ENCODE data around the gene GATAD2A. TPM values are rescaled to one million over a fixed set of nuclear protein-coding genes. Genes with fewer than 3 reads are reported as not detected.

Gene GATAD2A
- total and polyA plus RNA-seq, 9 of the 15 experiments (the other 6 are each of a cell fraction or from before 2014, with no cell fraction given): 2.4 to 226 (median 44.2) TPM

GRCh38 chr19:19385131-19385895 lies 20.2 kb upstream of the GATAD2A start:
- H3K27ac ChIP-seq (ENCODE audit: extremely low read depth, low read depth, low read length): peak overlapping the region; percentile 97
- peak overlapping the region; percentile 81 for H3K4me2 ChIP-seq (ENCODE audit: insufficient read depth, low read length)
- ATAC-seq (peak; percentile 93), FAIRE-seq (peak; percentile 90), DNase-seq (ENCODE audit: extremely low read depth in 1 of 4, low spot score in 3 of 4) (peak; percentile 95 to 100 (median 96))
- ChIA-PET POLR2A (interaction anchor here (0.6 to 1.6 kb wide), 15 partner anchors 10 to 1635 kb away, joined by 3 to 17 read pairs (median 3); partner anchors contain the start of gene GATAD2A), CTCF (ENCODE audit: low intra/inter-chr PET ratio) (no interaction called here)
- peak overlapping the region; percentile 95 to 98 for H3K9ac ChIP-seq (ENCODE audit: insufficient read depth in 1 of 2, low read depth in 2 of 2, low read length in 2 of 2)
- peak overlapping the region; percentile 96 for H3K4me3 ChIP-seq
- H3K4me1 ChIP-seq (replicated peaks in 1 of 2; ENCODE audit: control insufficient read depth in 2 of 2, insufficient read depth in 2 of 2, low read length in 2 of 2): peaks cover 28 to 31% of the 10 kb centered on the region in 2 experiments; a peak in 4 of 5 replicates
- no TSS peak for BruUV-seq (replicated peaks)
- H3K9me1 ChIP-seq (ENCODE audit: control insufficient read depth, insufficient read depth, low read length): no peaks in the 10 kb centered on the region
- no peaks in the 10 kb centered on the region for H4K20me1 ChIP-seq (replicated peaks; ENCODE audit: control insufficient read depth, insufficient read depth, low read length)
- H3K27me3 ChIP-seq (ENCODE audit: control insufficient read depth in 2 of 2, insufficient read depth in 2 of 2, low read length in 2 of 2): no peaks in the 10 kb centered on the region
- no peaks in the 10 kb centered on the region for H3K9me3 ChIP-seq (replicated peaks; ENCODE audit: control insufficient read depth, insufficient read depth, low read depth, low read length)
- peaks cover 56% of the 10 kb centered on the region for H3K79me2 ChIP-seq (ENCODE audit: control insufficient read depth, insufficient read depth, low read length)
- in situ Hi-C loops (cut with MboI) (no loop called here), intact Hi-C loops (cut with micrococcal nuclease) (loop anchor here (2.0 to 5.0 kb wide), 2 partner anchors 19 to 102 kb away; partner anchors contain the start of gene GATAD2A)
- H3K36me3 ChIP-seq (ENCODE audit: control insufficient read depth, insufficient read depth, low read length): peaks cover 13% of the 10 kb centered on the region; the same call in 2 of the 3 replicates
- H2AFZ ChIP-seq (ENCODE audit: low read depth, low read length): peak overlapping the region; percentile 61
- WGBS (ENCODE audit: insufficient coverage, low coverage, missing lambda C conversion rate): 1% methylated on average over 64 of the region's 75 CpGs
- TF ChIP-seq ZBTB9 (CRISPR knock-in tag; IDR thresholded peaks at IDR 0.05) (peak; percentile 89), ARID3B (CRISPR knock-in tag; IDR thresholded peaks at IDR 0.05; ENCODE audit: borderline replicate concordance) (peak; percentile 82; the same call in 1 of the 2 replicates), ELF4 (CRISPR knock-in tag; IDR thresholded peaks at IDR 0.05) (peak; percentile 98), RBM22 (IDR thresholded peaks at IDR 0.05; ENCODE audit: low read depth, low read length, poor library complexity, severe bottlenecking) (no peak), CTCF (IDR thresholded peaks at IDR 0.05 in 2 of 3, conservative IDR thresholded peaks at IDR 0.05 in 1 of 3; ENCODE audit: insufficient read depth in 2 of 3, low read depth in 1 of 3, low read length in 3 of 3) (peak in 2 of 3 experiments; percentile 25 to 38; a peak in 3 of 6 replicates), ZNF41 (CRISPR knock-in tag; conservative IDR thresholded peaks at IDR 0.05) (0 out of 2 replicates have a peak, but pooled peaks have one; percentile 24), TCF3 (CRISPR knock-in tag; IDR thresholded peaks at IDR 0.05) (peak; percentile 14; the same call in 1 of the 2 replicates), PHF20 (IDR thresholded peaks at IDR 0.05; ENCODE audit: partially characterized antibody) (no peak), KAT2B (IDR thresholded peaks at IDR 0.05; ENCODE audit: low read depth, low read length) (no peak), YY1 (IDR thresholded peaks at IDR 0.05; ENCODE audit: borderline replicate concordance in 1 of 3, control insufficient read depth in 1 of 3, extremely low read depth in 1 of 3, insufficient read depth in 3 of 3, insufficient read length in 1 of 3, insufficient replicate concordance in 2 of 3, low read depth in 1 of 3, low read length in 2 of 3) (peak in 2 of 3 experiments; percentile 30 to 74), IRF9 (tag; IDR thresholded peaks at IDR 0.05) (no peak), SETDB1 (IDR thresholded peaks at IDR 0.05; ENCODE audit: low read length) (no peak), ZNF668 (CRISPR knock-in tag; IDR thresholded peaks at IDR 0.05) (no peak), ZNF584 (CRISPR knock-in tag; IDR thresholded peaks at IDR 0.05; ENCODE audit: low read depth) (no peak)
